Esophagus muscularis mucosa (tissue), 4 donors: ENCODE results near the gene SSPN. TPM values are rescaled to one million over a fixed set of nuclear protein-coding genes. Genes with fewer than 3 reads are reported as not detected.

Experiments
- DNase-seq: peaks from one replicate; pipeline ENCODE4 v3.0.0-alpha.2; 2017; ENCODE audit errors: extremely low spot score
- H3K27ac ChIP-seq, 4 donors: fragments of 200-600 bp; sonication (generic); replicated peaks in 1 of 4; 1 replicate in 3 of 4; 2 replicates in 1 of 4; pipeline ENCODE4 v1.5.1; 2016 to 2019; ENCODE audit warnings: mild to moderate bottlenecking in 1 of 4
- H3K27me3 ChIP-seq, 4 donors: fragments of 200-600 bp; sonication (generic); one replicate each; pipeline versions ENCODE4 v1.5.1 to v1.6.0; 2016 to 2019
- H3K36me3 ChIP-seq, 4 donors: fragments of 200-600 bp; sonication (generic); one replicate each; pipeline ENCODE4 v1.5.1; 2016 to 2019
- H3K4me1 ChIP-seq, 4 donors: fragments of 200-600 bp; sonication (generic); one replicate each; pipeline ENCODE4 v1.5.1; 2016 to 2019
- H3K4me3 ChIP-seq, 4 donors: fragments of 200-600 bp; sonication (generic); 1 replicate in 2 of 4; 2 replicates in 2 of 4; pipeline ENCODE4 v1.5.1; 2016 to 2019; ENCODE audit warnings: mild to moderate bottlenecking in 4 of 4, moderate library complexity in 1 of 4
- H3K9me3 ChIP-seq, 4 donors: fragments of 200-600 bp; sonication (generic); 1 replicate in 3 of 4; 2 replicates in 1 of 4; pipeline ENCODE4 v1.5.1; 2016 to 2019
- EP300 ChIP-seq: sonication (generic); formaldehyde crosslinking; IDR thresholded peaks from one replicate; pipeline ENCODE4 v1.6.1; 2017; ENCODE audit warnings: antibody characterized with exemption
- POLR2A ChIP-seq: fragments of 450-650 bp; IDR thresholded peaks from one replicate; pipeline ENCODE4 v1.6.1; 2017; ENCODE audit warnings: antibody characterized with exemption, moderate library complexity, mild to moderate bottlenecking, low read depth
- POLR2AphosphoS5 ChIP-seq, 2 donors: sonication (generic); formaldehyde crosslinking; IDR thresholded peaks; one replicate each; pipeline ENCODE4 v1.6.1; 2017; ENCODE audit warnings: antibody characterized with exemption in 2 of 2
- WGBS: methylation state at CpG from one replicate; pipeline ENCODE4 v1.1.5; 2018; 5-methylcytosine and 5-hydroxymethylcytosine counted together
- intact Hi-C: fragments of 100-400 bp; cut with DNase I; formaldehyde crosslinking; loops from one replicate; pipeline ENCODE4 v1.15.1; 2023
- total RNA-seq, 4 donors: library from RNA; depleted of rRNA; stranded (reverse); fragments of >200 nt; gene quantifications; one replicate each; pipeline versions ENCODE4 v1.1.0 to v1.2.1, GENCODE V29; 2016
- TF ChIP-seq, protein P1 (sequence below), 3 experiments: fragments of 200-600 bp in 2 of 3; fragments of 450-650 bp in 1 of 3; sonication (generic) in 2 of 3; IDR thresholded peaks; one replicate each; pipeline ENCODE4 v1.5.1; 2017 to 2019; ENCODE audit warnings: antibody characterized with exemption in 3 of 3, mild to moderate bottlenecking in 2 of 3, moderate library complexity in 1 of 3

The SSPN gene
- total RNA-seq, 4 donors from 2014 or later, result 36.4 to 81.8 (median 64.9) TPM

GRCh38 chr12:26238341-26239121, 43.2 kb downstream of the SSPN start:
- TF ChIP-seq EP300, result no peak
- H3K27ac ChIP-seq, result peak overlapping the region in 2 of 4 donors; percentile 16
- no peaks in the 10 kb centered on the region for H3K9me3 ChIP-seq
- H3K4me1 ChIP-seq, result peaks cover 0 to 19% (median 18%) of the 10 kb centered on the region in 4 donors
- H3K4me3 ChIP-seq, result no peak overlapping the region
- H3K36me3 ChIP-seq, result no peaks in the 10 kb centered on the region
- DNase-seq, result no peak
- H3K27me3 ChIP-seq, result no peaks in the 10 kb centered on the region
- WGBS, result 83% methylated on average over 4 of the region's 4 CpGs
- intact Hi-C loops, result no loop called here

- no peaks in the 10 kb centered on the region for H3K27me3 ChIP-seq
- TF ChIP-seq POLR2AphosphoS5 (IDR thresholded peaks at IDR 0.05), result no peak
- TF ChIP-seq, protein P1, sequence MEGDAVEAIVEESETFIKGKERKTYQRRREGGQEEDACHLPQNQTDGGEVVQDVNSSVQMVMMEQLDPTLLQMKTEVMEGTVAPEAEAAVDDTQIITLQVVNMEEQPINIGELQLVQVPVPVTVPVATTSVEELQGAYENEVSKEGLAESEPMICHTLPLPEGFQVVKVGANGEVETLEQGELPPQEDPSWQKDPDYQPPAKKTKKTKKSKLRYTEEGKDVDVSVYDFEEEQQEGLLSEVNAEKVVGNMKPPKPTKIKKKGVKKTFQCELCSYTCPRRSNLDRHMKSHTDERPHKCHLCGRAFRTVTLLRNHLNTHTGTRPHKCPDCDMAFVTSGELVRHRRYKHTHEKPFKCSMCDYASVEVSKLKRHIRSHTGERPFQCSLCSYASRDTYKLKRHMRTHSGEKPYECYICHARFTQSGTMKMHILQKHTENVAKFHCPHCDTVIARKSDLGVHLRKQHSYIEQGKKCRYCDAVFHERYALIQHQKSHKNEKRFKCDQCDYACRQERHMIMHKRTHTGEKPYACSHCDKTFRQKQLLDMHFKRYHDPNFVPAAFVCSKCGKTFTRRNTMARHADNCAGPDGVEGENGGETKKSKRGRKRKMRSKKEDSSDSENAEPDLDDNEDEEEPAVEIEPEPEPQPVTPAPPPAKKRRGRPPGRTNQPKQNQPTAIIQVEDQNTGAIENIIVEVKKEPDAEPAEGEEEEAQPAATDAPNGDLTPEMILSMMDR (IDR thresholded peaks at IDR 0.05), result no peak
- TF ChIP-seq EP300, result no peak
- no peak for TF ChIP-seq POLR2A
- 62% methylated on average over 5 of the region's 5 CpGs for WGBS
- no peaks in the 10 kb centered on the region for H3K36me3 ChIP-seq
- H3K9me3 ChIP-seq, result no peaks in the 10 kb centered on the region
- intact Hi-C loops, result no loop called here
- peaks cover 0 to 16% (median 15%) of the 10 kb centered on the region in 4 donors for H3K4me1 ChIP-seq
- no peak for DNase-seq
- H3K4me3 ChIP-seq, result no peak overlapping the region
- peak overlapping the region in 2 of 4 donors; percentile 16 for H3K27ac ChIP-seq
Measured at GRCh38 chr12:26239122-26239851, 43.9 kb downstream of the SSPN start.

DNA sequence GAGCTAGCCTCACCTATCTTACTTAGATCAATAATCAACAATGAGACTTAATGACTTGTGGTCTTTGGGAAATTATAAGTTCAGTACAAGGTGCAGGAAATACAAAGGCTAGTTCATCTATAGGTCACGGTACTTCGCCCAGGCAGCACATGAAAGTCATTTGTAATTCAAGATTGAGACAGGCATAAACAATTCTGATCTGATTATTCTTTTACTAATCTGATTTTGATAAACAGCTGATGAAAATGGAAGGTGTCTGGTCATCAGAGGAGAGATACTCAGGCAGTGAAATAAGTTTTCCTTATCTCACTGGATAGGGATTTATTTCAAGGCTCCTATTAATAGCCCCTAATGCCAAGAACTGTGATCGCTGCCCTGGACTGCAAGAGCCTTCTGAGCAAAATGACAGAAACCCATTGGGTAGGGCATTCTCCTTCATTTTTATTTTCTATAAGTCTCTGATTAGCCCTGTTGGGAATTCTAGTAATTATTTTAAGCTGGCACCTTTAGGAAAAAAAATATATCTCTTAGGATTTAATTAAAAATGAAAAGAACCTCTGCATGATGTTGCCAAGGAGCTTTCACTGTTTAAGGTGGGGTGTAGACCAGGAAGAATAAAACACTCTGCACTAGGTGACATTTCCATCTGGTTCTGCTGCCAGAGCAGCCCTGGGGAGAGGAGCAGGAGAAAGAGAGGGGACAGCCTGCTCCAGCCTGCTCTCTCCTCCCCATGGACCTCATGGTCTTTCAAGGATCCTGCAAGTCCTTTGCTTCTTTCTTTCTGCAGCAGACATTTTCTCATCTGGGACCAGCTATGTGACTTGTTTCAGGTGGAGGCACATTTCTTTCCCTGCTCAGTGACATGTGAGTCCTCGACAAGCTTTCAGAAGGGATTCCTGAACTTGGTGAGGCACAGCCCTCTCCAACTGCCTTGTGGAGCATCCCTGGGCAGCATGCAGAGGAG, 44.8 kb downstream of the SSPN start:
- WGBS, result 81% methylated on average over 4 of the region's 4 CpGs
- DNase-seq, result no peak
- intact Hi-C loops, result no loop called here
- no peaks in the 10 kb centered on the region for H3K27me3 ChIP-seq
- no peaks in the 10 kb centered on the region for H3K36me3 ChIP-seq
- H3K4me3 ChIP-seq, result no peak overlapping the region
- peaks cover 0 to 16% (median 15%) of the 10 kb centered on the region in 4 donors for H3K4me1 ChIP-seq
- H3K9me3 ChIP-seq, result no peaks in the 10 kb centered on the region
- TF ChIP-seq EP300 (no peak), POLR2A (no peak), POLR2AphosphoS5 (IDR thresholded peaks at IDR 0.05) (no peak)
- TF ChIP-seq, protein P1 (IDR thresholded peaks at IDR 0.05), result no peak
- H3K27ac ChIP-seq, result no peak overlapping the region

DNA sequence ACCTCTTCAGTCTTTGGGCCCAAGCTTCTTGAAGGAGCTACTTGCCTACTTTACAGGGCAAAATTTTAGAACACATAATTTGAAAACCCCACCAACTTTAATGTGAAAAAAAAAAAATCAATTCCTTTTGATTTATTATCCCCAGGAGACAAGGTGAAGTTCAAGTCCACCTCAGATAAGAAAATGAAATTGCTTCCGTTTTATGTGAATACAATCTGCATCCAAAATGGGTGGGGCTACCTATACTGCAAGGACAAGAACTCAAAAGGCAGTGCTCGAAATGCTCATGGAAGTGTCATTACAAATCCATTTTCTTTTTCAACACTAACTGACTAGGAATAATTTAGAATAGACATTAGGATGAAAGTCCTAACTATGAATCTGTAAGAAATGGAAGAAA, 45.7 kb downstream of the SSPN start:
- intact Hi-C loops, result no loop called here
- Histone ChIP-seq H3K9me3 (no peaks in the 10 kb centered on the region), H3K36me3 (no peaks in the 10 kb centered on the region), H3K27me3 (no peaks in the 10 kb centered on the region), H3K4me3 (no peak overlapping the region), H3K4me1 (peaks cover 0 to 16% (median 15%) of the 10 kb centered on the region in 4 donors), H3K27ac (no peak overlapping the region)
- 90% methylated on average over 2 of the region's 2 CpGs for WGBS
- DNase-seq, result no peak
- TF ChIP-seq POLR2A (no peak), EP300 (no peak), POLR2AphosphoS5 (IDR thresholded peaks at IDR 0.05) (no peak)
- TF ChIP-seq, protein P1 (IDR thresholded peaks at IDR 0.05), result no peak
